MCF 10A (cell line): ENCODE measurements around the gene ADARB1. TPM values are rescaled to one million over a fixed set of nuclear protein-coding genes. Genes with fewer than 3 reads are reported as not detected.

Source experiments
- BruUV-seq: library from RNA; stranded (reverse); fragments of 400-500 nt; replicated peaks from 2 replicates; lab custom pipeline; 2021; lab: Mats Ljungman, UMichigan
- CTCF ChIA-PET: fragments of 300-600 bp; sonication (Branson Sonifier 250); formaldehyde crosslinking; extraction: SDS; loops from one replicate; lab custom pipeline; 2021; ENCODE audit warnings: antibody characterized with exemption, inconsistent platforms; lab: Yijun Ruan, JAX
- POLR2A ChIA-PET: fragments of 300-600, 350-650 bp; sonication (Branson Sonifier 250); formaldehyde crosslinking; extraction: SDS; loops from one replicate; lab custom pipeline; 2020; ENCODE audit warnings: antibody characterized with exemption, inconsistent platforms; lab: Yijun Ruan, JAX
- DNase-seq: peaks from one replicate; pipeline ENCODE4 v3.0.0-alpha.2; 2018; ENCODE audit not compliant: unreplicated experiment
- H3K27ac Mint-ChIP-seq: one replicate; pipeline ENCODE4 v1.8.0; 2022; ENCODE audit warnings: mild to moderate bottlenecking, low read depth, mixed read lengths; ENCODE audit not compliant: unreplicated experiment
- H3K27me3 Mint-ChIP-seq: one replicate; pipeline ENCODE4 v1.8.0; 2022; ENCODE audit warnings: mixed read lengths; ENCODE audit not compliant: insufficient read depth, unreplicated experiment
- H3K36me3 Mint-ChIP-seq: one replicate; pipeline ENCODE4 v1.8.0; 2022; ENCODE audit warnings: mild to moderate bottlenecking, moderate library complexity, mixed read lengths; ENCODE audit not compliant: insufficient read depth, unreplicated experiment
- H3K4me1 Mint-ChIP-seq: one replicate; pipeline ENCODE4 v1.8.0; 2022; ENCODE audit warnings: mixed read lengths; ENCODE audit not compliant: insufficient read depth, unreplicated experiment
- H3K4me3 Mint-ChIP-seq: one replicate; pipeline ENCODE4 v1.8.0; 2022; ENCODE audit warnings: mild to moderate bottlenecking, moderate library complexity, mixed read lengths; ENCODE audit not compliant: unreplicated experiment
- H3K9me3 Mint-ChIP-seq: one replicate; pipeline ENCODE4 v1.8.0; 2022; ENCODE audit warnings: mixed read lengths; ENCODE audit not compliant: unreplicated experiment
- intact Hi-C: fragments of 100-400 bp; cut with micrococcal nuclease; formaldehyde crosslinking; loops from 2 replicates; pipeline ENCODE4 v1.14.1; 2022
- total RNA-seq: library from RNA; stranded (reverse); gene quantifications from 2 replicates; pipeline ENCODE4 v1.2.3, GENCODE V29; 2022
- TF ChIP-seq, protein P1 (sequence below): fragments of 200-600 bp; IDR thresholded peaks from one replicate; pipeline ENCODE4 v1.8.0; 2022; ENCODE audit warnings: antibody characterized with exemption, mild to moderate bottlenecking; ENCODE audit not compliant: unreplicated experiment

The ADARB1 gene
- total RNA-seq, 1 experiment from 2014 or later: 19.4 TPM

DNA sequence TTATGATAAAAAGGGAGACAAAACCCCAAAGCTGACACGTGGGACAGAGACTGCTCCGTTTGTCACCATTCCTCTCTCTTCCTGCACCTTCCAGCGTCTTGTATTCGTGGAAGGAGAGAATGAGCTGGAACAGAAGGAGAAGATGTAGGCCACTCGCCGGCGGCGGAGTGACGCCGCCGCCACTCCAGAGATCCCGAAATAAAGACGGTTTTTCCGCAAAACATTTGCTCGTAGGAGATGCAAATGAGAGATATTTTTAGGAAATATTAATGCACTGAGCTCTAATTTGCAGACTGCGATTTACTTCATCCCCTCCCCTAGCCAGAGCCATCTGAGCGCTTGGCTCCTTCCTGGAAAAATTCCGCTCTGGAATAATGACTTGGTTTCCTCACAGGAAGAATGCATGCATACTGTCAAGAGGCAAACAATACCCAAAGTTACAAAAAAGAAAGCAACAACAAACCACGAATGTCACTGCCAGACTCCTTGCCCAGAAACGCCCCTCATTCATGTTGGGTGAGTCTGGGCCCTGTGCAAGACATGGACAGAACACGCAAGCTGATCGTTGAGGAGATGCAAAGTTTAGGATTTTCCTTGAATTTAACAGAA lies 18.0 kb upstream of the ADARB1 start:
- intact Hi-C loops: no loop called here
- no TSS peak for BruUV-seq
- Mint-ChIP-seq H3K4me3 (no peak overlapping the region), H3K27me3 (peaks cover 39% of the 10 kb centered on the region), H3K27ac (no peak overlapping the region), H3K36me3 (no peaks in the 10 kb centered on the region), H3K9me3 (no peaks in the 10 kb centered on the region), H3K4me1 (no peaks in the 10 kb centered on the region)
- ChIA-PET CTCF (no interaction called here), POLR2A (no interaction called here)
- TF ChIP-seq, protein P1, sequence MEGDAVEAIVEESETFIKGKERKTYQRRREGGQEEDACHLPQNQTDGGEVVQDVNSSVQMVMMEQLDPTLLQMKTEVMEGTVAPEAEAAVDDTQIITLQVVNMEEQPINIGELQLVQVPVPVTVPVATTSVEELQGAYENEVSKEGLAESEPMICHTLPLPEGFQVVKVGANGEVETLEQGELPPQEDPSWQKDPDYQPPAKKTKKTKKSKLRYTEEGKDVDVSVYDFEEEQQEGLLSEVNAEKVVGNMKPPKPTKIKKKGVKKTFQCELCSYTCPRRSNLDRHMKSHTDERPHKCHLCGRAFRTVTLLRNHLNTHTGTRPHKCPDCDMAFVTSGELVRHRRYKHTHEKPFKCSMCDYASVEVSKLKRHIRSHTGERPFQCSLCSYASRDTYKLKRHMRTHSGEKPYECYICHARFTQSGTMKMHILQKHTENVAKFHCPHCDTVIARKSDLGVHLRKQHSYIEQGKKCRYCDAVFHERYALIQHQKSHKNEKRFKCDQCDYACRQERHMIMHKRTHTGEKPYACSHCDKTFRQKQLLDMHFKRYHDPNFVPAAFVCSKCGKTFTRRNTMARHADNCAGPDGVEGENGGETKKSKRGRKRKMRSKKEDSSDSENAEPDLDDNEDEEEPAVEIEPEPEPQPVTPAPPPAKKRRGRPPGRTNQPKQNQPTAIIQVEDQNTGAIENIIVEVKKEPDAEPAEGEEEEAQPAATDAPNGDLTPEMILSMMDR: no peak
- no peak for DNase-seq

DNA sequence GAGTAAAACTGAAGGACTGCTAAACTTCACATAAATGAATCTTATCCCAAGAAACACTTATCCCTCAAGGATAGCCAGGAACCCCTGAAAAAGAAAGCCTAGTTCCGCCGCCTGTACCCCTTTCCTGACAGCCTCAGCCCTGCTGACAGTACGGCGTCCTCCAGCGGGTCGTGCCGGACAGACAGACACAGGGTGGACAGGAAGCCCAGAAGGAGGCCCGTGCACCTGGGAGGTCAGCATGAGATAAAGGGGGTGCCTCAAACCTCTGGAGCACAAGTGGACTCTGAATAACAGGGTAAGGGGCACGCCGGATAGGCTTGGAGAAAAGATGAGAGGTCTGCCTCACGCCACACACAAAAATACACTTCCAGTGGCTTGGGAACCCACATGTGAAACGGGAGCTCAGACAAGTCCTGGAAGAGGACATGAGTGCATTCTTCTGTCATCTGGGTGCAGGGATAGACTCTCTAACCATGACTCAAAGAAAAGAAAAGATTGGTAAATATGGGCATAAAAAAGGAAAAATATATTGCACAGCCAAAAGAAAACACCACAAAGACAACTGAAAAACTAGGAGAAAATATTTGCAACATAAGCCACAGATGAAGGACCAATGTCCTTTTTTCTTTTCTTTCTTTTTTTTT lies 17.3 kb upstream of the ADARB1 start:
- peaks cover 39% of the 10 kb centered on the region for H3K27me3 Mint-ChIP-seq
- intact Hi-C loops: no loop called here
- H3K36me3 Mint-ChIP-seq: no peaks in the 10 kb centered on the region
- ChIA-PET POLR2A (no interaction called here), CTCF (no interaction called here)
- no peak overlapping the region for H3K27ac Mint-ChIP-seq
- H3K4me1 Mint-ChIP-seq: no peaks in the 10 kb centered on the region
- H3K4me3 Mint-ChIP-seq: no peak overlapping the region
- DNase-seq: no peak
- BruUV-seq: no TSS peak
- TF ChIP-seq, protein P1: no peak
- H3K9me3 Mint-ChIP-seq: no peaks in the 10 kb centered on the region

- BruUV-seq: no TSS peak
- Mint-ChIP-seq H3K27me3 (peaks cover 37% of the 10 kb centered on the region), H3K36me3 (no peaks in the 10 kb centered on the region), H3K9me3 (no peaks in the 10 kb centered on the region), H3K27ac (no peak overlapping the region), H3K4me1 (no peaks in the 10 kb centered on the region), H3K4me3 (no peak overlapping the region)
- POLR2A ChIA-PET: no interaction called here
- DNase-seq: no peak
- TF ChIP-seq, protein P1: no peak
- CTCF ChIA-PET: no interaction called here
- intact Hi-C loops: no loop called here
Measured at GRCh38 chr21:45057886-45058285, 16.5 kb upstream of the ADARB1 start.

DNA sequence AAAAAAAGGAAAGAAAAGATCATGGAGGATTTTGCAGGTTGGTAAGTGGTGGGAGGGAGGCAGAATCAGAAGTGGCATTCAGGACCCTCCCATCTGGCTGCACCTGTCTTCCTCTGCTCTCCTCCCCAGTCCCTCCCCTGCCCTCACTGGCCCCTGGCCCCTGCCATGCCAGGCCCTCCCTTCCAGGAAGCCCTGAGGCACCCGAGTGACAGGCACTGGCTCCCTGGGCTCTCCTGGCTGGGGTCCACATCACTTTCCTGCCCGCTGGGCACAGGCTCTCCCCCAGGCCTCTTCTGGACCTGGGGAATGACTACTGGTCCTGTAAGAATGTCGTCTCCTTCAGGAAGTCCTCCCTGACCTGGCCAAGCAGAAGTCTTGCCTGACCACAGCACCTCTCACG lies 15.3 kb upstream of the ADARB1 start:
- Mint-ChIP-seq H3K27ac (no peak overlapping the region), H3K4me3 (no peak overlapping the region), H3K9me3 (no peaks in the 10 kb centered on the region), H3K27me3 (peaks cover 24% of the 10 kb centered on the region), H3K36me3 (no peaks in the 10 kb centered on the region), H3K4me1 (no peaks in the 10 kb centered on the region)
- DNase-seq: no peak
- intact Hi-C loops: no loop called here
- ChIA-PET CTCF (no interaction called here), POLR2A (no interaction called here)
- TF ChIP-seq, protein P1: no peak
- BruUV-seq: no TSS peak
